Measurements from ENCODE around the gene NID1. TPM values are rescaled to one million over a fixed set of nuclear protein-coding genes. Genes with fewer than 3 reads are reported as not detected.

NID1 gene
- total RNA-seq, 4 donors from 2014 or later = 27.9 to 48.4 (median 32.3) TPM

DNA sequence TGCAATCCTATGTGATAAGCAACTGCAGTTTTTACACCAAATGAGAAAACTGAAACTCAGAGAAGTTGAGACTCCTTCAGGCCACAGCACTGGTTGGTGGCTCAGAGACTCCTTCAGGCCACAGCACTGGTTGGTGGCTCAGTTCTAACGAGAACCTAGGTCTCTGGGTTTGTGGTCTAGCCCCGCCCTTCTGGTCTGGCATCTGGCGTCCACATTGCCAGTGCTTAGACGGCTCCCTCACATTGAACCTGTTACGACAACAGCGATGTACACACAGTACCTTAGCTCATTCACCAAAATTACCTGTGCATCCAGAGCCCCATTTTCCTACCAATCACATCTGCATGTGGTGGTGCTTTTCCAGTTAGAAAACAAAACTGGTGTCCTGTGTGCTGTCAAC, 66.1 kb downstream of the NID1 start:
- no peaks in the 10 kb centered on the region for H3K9me3 ChIP-seq
- WGBS = 78% methylated on average over 6 of the region's 6 CpGs
- peaks cover 6% of the 10 kb centered on the region for H3K4me1 ChIP-seq
- no peak for DNase-seq (ENCODE audit: low spot score in 2 of 2)
- no peaks in the 10 kb centered on the region for H3K27me3 ChIP-seq
- H3K4me3 ChIP-seq = no peak overlapping the region
- peak overlapping the region; percentile 25 for H3K27ac ChIP-seq
- TF ChIP-seq POLR2AphosphoS5 (IDR thresholded peaks at IDR 0.05) (no peak), EP300 (IDR thresholded peaks at IDR 0.05) (no peak), POLR2A (IDR thresholded peaks at IDR 0.05) (no peak)
- TF ChIP-seq, protein P1, sequence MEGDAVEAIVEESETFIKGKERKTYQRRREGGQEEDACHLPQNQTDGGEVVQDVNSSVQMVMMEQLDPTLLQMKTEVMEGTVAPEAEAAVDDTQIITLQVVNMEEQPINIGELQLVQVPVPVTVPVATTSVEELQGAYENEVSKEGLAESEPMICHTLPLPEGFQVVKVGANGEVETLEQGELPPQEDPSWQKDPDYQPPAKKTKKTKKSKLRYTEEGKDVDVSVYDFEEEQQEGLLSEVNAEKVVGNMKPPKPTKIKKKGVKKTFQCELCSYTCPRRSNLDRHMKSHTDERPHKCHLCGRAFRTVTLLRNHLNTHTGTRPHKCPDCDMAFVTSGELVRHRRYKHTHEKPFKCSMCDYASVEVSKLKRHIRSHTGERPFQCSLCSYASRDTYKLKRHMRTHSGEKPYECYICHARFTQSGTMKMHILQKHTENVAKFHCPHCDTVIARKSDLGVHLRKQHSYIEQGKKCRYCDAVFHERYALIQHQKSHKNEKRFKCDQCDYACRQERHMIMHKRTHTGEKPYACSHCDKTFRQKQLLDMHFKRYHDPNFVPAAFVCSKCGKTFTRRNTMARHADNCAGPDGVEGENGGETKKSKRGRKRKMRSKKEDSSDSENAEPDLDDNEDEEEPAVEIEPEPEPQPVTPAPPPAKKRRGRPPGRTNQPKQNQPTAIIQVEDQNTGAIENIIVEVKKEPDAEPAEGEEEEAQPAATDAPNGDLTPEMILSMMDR (IDR thresholded peaks at IDR 0.05) = no peak
- peaks cover 4% of the 10 kb centered on the region for H3K36me3 ChIP-seq

DNA sequence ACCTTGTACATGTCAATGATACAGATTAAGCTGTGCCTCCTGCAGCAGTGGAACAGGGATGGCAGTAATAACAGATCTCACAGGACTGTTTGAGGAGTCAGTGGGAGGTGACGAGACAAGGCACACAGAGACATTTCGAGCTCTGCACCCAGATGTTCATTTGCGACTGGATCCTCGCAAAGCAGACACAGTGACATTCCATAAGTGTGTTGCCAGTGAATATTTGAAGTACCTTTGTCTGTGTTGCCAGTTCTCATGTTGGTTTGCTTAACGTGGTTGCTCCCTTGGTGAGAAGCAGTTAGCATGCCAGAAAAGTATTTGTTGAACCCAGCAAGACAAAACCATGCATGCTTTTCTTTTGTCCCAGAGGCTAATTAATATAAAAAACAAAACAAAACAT, 67.0 kb downstream of the NID1 start:
- WGBS = 68% methylated on average over 5 of the region's 5 CpGs
- no peaks in the 10 kb centered on the region for H3K27me3 ChIP-seq
- H3K4me1 ChIP-seq = peaks cover 6% of the 10 kb centered on the region
- no peak overlapping the region for H3K4me3 ChIP-seq
- H3K36me3 ChIP-seq = peaks cover 10% of the 10 kb centered on the region
- TF ChIP-seq, protein P1 (IDR thresholded peaks at IDR 0.05) = no peak
- TF ChIP-seq POLR2AphosphoS5 (IDR thresholded peaks at IDR 0.05) (no peak), POLR2A (IDR thresholded peaks at IDR 0.05) (no peak)
- no peak overlapping the region for H3K27ac ChIP-seq
- H3K9me3 ChIP-seq = no peaks in the 10 kb centered on the region
- DNase-seq (ENCODE audit: low spot score in 2 of 2) = no peak

DNA sequence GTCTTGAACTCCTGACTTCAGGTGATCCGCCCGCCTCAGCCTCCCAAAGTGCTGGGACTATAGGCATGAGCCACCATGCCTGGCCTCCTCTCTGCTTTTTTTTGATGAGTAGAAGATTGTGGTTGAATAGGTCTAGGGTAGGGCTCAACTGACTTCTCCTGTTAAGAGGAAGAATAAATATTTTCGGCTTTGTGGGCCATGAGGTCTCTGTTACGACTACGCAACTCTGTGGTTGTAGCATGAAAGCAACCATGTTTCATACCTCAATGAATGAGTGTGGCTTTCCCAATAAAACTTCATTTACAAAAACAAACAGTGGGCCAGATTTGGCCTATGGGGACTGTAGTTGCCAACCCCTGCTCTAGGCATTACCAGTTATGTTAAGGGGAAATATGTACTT, 67.8 kb downstream of the NID1 start:
- H3K4me1 ChIP-seq = peaks cover 6% of the 10 kb centered on the region
- no peak overlapping the region for H3K4me3 ChIP-seq
- H3K27me3 ChIP-seq = no peaks in the 10 kb centered on the region
- DNase-seq (ENCODE audit: low spot score in 2 of 2) = no peak
- peaks cover 18% of the 10 kb centered on the region for H3K36me3 ChIP-seq
- WGBS = 79% methylated on average over 5 of the region's 5 CpGs
- H3K9me3 ChIP-seq = no peaks in the 10 kb centered on the region
- TF ChIP-seq POLR2A (IDR thresholded peaks at IDR 0.05) = no peak
- no peak for TF ChIP-seq EP300 (IDR thresholded peaks at IDR 0.05)
- TF ChIP-seq, protein P1 (IDR thresholded peaks at IDR 0.05) = no peak
- no peak for TF ChIP-seq POLR2AphosphoS5 (IDR thresholded peaks at IDR 0.05)
- no peak overlapping the region for H3K27ac ChIP-seq

DNA sequence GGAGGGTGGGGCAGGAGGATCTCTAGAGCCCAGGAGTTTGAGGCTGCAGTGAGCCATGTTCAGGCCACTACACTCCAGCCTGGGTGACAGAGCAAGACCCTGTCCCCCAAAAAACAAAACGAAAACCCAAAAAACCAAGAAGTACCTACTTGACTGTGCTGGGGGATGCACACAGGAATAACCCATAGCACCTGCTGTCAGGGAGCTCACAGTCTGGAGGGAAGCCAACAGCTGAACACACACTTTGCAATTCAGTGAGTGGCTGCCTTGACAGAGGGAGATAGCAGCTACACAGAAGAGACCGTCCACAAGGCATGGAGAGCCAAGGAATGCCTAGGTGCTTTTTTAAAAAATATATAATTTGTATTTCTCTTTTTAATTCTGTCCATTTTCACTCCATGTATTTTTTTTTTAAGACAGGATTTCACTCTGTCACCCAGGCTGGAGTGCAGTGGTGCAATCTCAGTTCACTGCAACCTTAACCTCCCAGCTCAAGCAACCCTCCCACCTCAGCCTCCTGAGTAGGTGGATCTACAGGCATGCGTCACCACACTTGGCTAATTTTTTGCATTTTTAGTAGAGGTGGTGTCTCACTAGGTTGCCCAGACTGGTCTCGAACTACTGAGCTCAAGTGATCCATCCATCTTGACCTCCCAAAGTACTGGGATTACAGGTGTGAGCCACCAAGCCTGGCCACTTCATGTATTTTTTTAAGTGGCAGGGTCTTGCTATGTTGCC, 68.7 kb downstream of the NID1 start:
- DNase-seq (ENCODE audit: low spot score in 2 of 2) = no peak
- 85% methylated on average over 4 of the region's 4 CpGs for WGBS
- Histone ChIP-seq H3K4me3 (no peak overlapping the region), H3K4me1 (peaks cover 6% of the 10 kb centered on the region), H3K27ac (no peak overlapping the region), H3K36me3 (peaks cover 25% of the 10 kb centered on the region), H3K27me3 (no peaks in the 10 kb centered on the region), H3K9me3 (no peaks in the 10 kb centered on the region)
- no peak for TF ChIP-seq POLR2AphosphoS5 (IDR thresholded peaks at IDR 0.05)
- TF ChIP-seq EP300 (IDR thresholded peaks at IDR 0.05) = no peak
- TF ChIP-seq, protein P1 (IDR thresholded peaks at IDR 0.05) = no peak
- no peak for TF ChIP-seq POLR2A (IDR thresholded peaks at IDR 0.05)

DNA sequence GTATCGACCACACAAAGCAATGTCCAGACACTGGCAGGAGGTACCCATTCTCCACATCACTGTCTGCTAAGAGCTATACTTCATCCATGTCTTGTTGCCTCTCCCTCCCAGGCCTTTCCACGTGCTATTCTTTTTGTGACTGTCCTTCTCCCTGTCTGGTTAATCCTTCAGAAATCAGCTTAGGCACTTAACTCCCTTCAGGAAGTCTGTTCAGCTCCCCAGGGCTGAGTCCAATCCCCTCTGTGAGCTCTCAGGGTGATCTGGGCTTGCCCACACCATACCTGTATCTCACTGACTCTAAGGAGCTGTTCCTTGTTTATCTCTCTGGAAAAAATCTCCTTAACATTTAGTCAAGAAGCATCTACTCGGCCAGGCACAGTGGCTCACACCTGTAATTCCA, 69.4 kb downstream of the NID1 start:
- Histone ChIP-seq H3K27ac (no peak overlapping the region), H3K36me3 (peaks cover 32% of the 10 kb centered on the region), H3K27me3 (no peaks in the 10 kb centered on the region), H3K4me1 (peaks cover 6% of the 10 kb centered on the region), H3K9me3 (no peaks in the 10 kb centered on the region), H3K4me3 (no peak overlapping the region)
- no peak for DNase-seq (ENCODE audit: low spot score in 2 of 2)
- 90% methylated on average over 3 of the region's 3 CpGs for WGBS
- TF ChIP-seq EP300 (IDR thresholded peaks at IDR 0.05) = no peak
- TF ChIP-seq, protein P1 (IDR thresholded peaks at IDR 0.05) = no peak
- no peak for TF ChIP-seq POLR2AphosphoS5 (IDR thresholded peaks at IDR 0.05)
- no peak for TF ChIP-seq POLR2A (IDR thresholded peaks at IDR 0.05)

Data from suprapubic skin (tissue), 4 donors.